ENCODE results near the gene FOCAD.

Gene FOCAD

DNA sequence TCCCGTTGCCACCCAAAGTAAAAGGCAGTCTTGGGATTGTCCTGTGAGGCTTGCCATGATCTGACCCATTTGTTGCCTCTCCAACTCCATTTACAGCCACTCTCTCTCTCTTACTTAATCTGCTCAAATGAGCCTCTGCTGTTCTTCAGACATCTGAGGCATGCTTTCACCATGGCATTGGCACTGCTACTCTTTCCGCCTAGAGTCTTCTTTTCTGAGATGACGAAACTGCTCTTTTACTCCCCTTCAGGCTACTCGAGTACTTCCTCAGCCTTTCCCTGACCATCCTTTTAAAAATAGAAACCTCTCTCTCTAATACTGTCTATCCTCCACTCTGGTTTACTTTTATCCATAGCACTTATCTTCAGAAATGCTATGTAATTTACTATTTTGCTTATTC lies 9.0 kb downstream of the FOCAD start:
- H3K4me3 Mint-ChIP-seq: no peak overlapping the region
- H3K27ac Mint-ChIP-seq: no peak overlapping the region
- intact Hi-C loops (cut with micrococcal nuclease): no loop called here
- peaks cover 13% of the 10 kb centered on the region for H3K4me1 Mint-ChIP-seq (ENCODE audit: low read depth)
- H3K27me3 Mint-ChIP-seq: no peaks in the 10 kb centered on the region
- H3K9me3 Mint-ChIP-seq: no peaks in the 10 kb centered on the region
- no peaks in the 10 kb centered on the region for H3K36me3 Mint-ChIP-seq (ENCODE audit: low read depth)

- H3K4me3 Mint-ChIP-seq: no peak overlapping the region
- intact Hi-C loops (cut with micrococcal nuclease): no loop called here
- H3K27me3 Mint-ChIP-seq: no peaks in the 10 kb centered on the region
- H3K4me1 Mint-ChIP-seq (ENCODE audit: low read depth): peaks cover 13% of the 10 kb centered on the region
- no peak overlapping the region for H3K27ac Mint-ChIP-seq
- no peaks in the 10 kb centered on the region for H3K36me3 Mint-ChIP-seq (ENCODE audit: low read depth)
- H3K9me3 Mint-ChIP-seq: no peaks in the 10 kb centered on the region
Measured at GRCh38 chr9:20694248-20694647, 10.2 kb downstream of the FOCAD start.

DNA sequence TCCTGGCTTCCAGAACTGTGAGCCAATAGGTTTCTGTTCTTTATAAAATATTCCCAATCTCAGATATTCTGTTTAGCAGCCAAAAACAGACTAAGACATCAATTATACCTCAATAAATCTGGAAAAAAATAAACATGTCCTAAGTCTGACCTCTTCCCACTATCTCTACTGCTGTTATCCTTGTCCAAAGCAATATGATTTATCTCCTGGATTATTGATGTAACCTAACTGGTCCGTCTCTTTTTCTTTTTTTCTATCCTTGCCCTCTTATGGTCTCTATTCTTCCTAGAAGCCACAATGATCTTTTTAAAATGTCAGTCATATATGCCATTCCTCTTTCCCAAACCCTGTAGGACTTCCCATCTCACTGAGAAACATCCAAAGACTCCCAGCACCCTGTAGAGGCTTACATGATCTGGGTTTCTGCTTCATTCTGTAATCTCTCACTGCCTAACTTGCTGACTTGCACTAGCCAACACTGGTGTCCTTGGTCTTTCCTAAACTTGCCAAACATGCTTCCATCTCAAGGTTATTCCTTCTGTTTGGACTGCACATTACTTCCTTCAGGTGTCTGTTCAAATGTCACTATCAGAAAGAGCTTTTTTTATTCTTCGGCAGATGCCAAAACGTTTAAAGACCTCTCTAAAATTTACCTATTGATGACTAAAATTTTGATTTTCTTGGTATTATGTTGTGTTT lies 13.1 kb downstream of the FOCAD start:
- H3K27me3 Mint-ChIP-seq: no peaks in the 10 kb centered on the region
- H3K4me3 Mint-ChIP-seq: no peak overlapping the region
- peaks cover 13% of the 10 kb centered on the region for H3K4me1 Mint-ChIP-seq (ENCODE audit: low read depth)
- intact Hi-C loops (cut with micrococcal nuclease): no loop called here
- H3K27ac Mint-ChIP-seq: no peak overlapping the region
- H3K9me3 Mint-ChIP-seq: no peaks in the 10 kb centered on the region
- H3K36me3 Mint-ChIP-seq (ENCODE audit: low read depth): no peaks in the 10 kb centered on the region

DNA sequence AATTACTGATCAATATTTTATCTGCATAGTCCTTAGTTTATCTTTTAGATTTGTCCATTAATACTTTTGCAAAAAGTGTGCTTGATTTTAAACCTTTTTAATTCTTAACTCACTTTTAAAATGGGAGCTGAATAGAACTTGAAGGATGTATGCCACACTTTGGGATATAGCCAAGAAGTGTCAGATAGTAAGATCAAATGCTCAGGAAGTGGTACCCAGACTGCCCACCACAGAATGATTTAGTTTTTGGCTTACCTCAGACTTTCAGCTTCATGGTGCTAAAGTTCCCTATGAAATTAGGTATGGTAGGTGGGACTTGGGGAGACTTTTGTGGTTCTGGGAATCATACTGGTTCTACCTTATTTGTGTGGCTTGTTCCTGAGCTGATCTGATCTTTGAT lies 14.7 kb downstream of the FOCAD start:
- Mint-ChIP-seq H3K4me1 (ENCODE audit: low read depth) (peaks cover 5% of the 10 kb centered on the region), H3K9me3 (no peaks in the 10 kb centered on the region), H3K27me3 (no peaks in the 10 kb centered on the region), H3K27ac (no peak overlapping the region), H3K36me3 (ENCODE audit: low read depth) (no peaks in the 10 kb centered on the region), H3K4me3 (no peak overlapping the region)
- intact Hi-C loops (cut with micrococcal nuclease): no loop called here

- no peak overlapping the region for H3K27ac Mint-ChIP-seq
- H3K4me1 Mint-ChIP-seq (ENCODE audit: low read depth): peaks cover 5% of the 10 kb centered on the region
- H3K36me3 Mint-ChIP-seq (ENCODE audit: low read depth): no peaks in the 10 kb centered on the region
- intact Hi-C loops (cut with micrococcal nuclease): no loop called here
- H3K4me3 Mint-ChIP-seq: no peak overlapping the region
- no peaks in the 10 kb centered on the region for H3K27me3 Mint-ChIP-seq
- no peaks in the 10 kb centered on the region for H3K9me3 Mint-ChIP-seq
Measured at GRCh38 chr9:20701060-20701459, 17.0 kb downstream of the FOCAD start.

- no peak overlapping the region for H3K27ac Mint-ChIP-seq
- intact Hi-C loops (cut with micrococcal nuclease): no loop called here
- no peak overlapping the region for H3K4me3 Mint-ChIP-seq
- H3K4me1 Mint-ChIP-seq (ENCODE audit: low read depth): peaks cover 5% of the 10 kb centered on the region
- no peaks in the 10 kb centered on the region for H3K36me3 Mint-ChIP-seq (ENCODE audit: low read depth)
- no peaks in the 10 kb centered on the region for H3K9me3 Mint-ChIP-seq
- no peaks in the 10 kb centered on the region for H3K27me3 Mint-ChIP-seq
Measured at GRCh38 chr9:20702570-20702969, 18.5 kb downstream of the FOCAD start.

- no peaks in the 10 kb centered on the region for H3K27me3 Mint-ChIP-seq
- H3K36me3 Mint-ChIP-seq (ENCODE audit: low read depth): no peaks in the 10 kb centered on the region
- no peaks in the 10 kb centered on the region for H3K9me3 Mint-ChIP-seq
- intact Hi-C loops (cut with micrococcal nuclease): no loop called here
- no peak overlapping the region for H3K4me3 Mint-ChIP-seq
- no peak overlapping the region for H3K27ac Mint-ChIP-seq
- peaks cover 5% of the 10 kb centered on the region for H3K4me1 Mint-ChIP-seq (ENCODE audit: low read depth)
Measured at GRCh38 chr9:20703146-20703545, 19.1 kb downstream of the FOCAD start.

DNA sequence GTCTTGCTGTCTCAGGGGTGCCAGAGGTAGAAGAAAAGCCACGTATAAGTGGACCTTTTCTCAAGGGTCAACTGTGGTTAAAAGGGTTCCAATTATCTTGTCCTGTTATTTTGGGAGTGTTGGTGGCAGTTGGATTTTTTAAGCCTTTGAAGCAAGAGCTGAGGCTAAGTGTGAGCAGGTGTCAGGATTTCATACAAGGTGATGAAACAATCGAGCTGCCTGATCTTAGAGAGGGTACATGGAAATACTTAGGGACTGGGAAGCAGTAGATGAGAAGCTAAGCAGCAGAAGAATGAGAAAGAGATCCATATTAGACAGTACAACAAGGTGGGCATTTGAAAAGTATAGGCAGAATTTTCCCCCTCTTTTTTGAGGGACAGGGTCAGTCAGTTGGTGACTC lies 23.6 kb downstream of the FOCAD start:
- Mint-ChIP-seq H3K4me3 (no peak overlapping the region), H3K36me3 (ENCODE audit: low read depth) (no peaks in the 10 kb centered on the region), H3K27ac (no peak overlapping the region), H3K4me1 (ENCODE audit: low read depth) (peaks cover 17% of the 10 kb centered on the region), H3K9me3 (no peaks in the 10 kb centered on the region), H3K27me3 (no peaks in the 10 kb centered on the region)
- intact Hi-C loops (cut with micrococcal nuclease): no loop called here

- H3K4me1 Mint-ChIP-seq (ENCODE audit: low read depth): peaks cover 22% of the 10 kb centered on the region
- no peak overlapping the region for H3K27ac Mint-ChIP-seq
Measured at GRCh38 chr9:20713172-20713571, 29.1 kb downstream of the FOCAD start.

GRCh38 chr9:20714442-20715415 lies 30.7 kb downstream of the FOCAD start:
- H3K27me3 Mint-ChIP-seq: no peaks in the 10 kb centered on the region
- H3K4me1 Mint-ChIP-seq (ENCODE audit: low read depth): peaks cover 27% of the 10 kb centered on the region

More at GRCh38 chr9:20713172-20713571, 29.1 kb downstream of the FOCAD start:
- H3K4me3 Mint-ChIP-seq: no peak overlapping the region
- no peaks in the 10 kb centered on the region for H3K27me3 Mint-ChIP-seq
- intact Hi-C loops (cut with micrococcal nuclease): no loop called here
- H3K9me3 Mint-ChIP-seq: no peaks in the 10 kb centered on the region
- peaks cover under 1% of the 10 kb centered on the region for H3K36me3 Mint-ChIP-seq (ENCODE audit: low read depth)

DNA sequence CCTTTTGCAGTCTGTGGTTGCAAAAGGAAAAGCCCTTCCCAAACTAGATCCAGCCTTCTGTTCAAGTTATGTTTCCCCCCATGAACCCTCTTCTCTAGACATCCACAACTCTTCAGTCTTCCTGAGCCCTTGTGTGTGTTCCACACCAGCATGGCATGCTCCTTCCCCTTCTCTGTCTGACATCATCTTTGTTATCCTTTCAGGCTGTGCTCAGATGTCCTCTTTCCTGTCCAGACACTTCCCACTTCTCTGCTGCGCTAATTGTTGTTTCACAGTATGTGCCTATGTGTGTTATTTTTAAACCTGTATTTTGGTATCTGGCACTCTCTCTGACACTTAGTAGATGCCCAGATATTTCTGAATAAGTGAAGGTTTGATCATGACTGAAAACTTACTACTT lies 38.2 kb downstream of the FOCAD start:
- Mint-ChIP-seq H3K27ac (no peak overlapping the region), H3K27me3 (no peaks in the 10 kb centered on the region), H3K4me3 (no peak overlapping the region), H3K9me3 (peaks cover 9% of the 10 kb centered on the region), H3K36me3 (ENCODE audit: low read depth) (peaks cover 49% of the 10 kb centered on the region), H3K4me1 (ENCODE audit: low read depth) (peaks cover 19% of the 10 kb centered on the region)
- intact Hi-C loops (cut with micrococcal nuclease): no loop called here

More at GRCh38 chr9:20714442-20715415, 30.7 kb downstream of the FOCAD start:
- Mint-ChIP-seq H3K36me3 (ENCODE audit: low read depth) (peaks cover 7% of the 10 kb centered on the region), H3K4me3 (no peak overlapping the region), H3K9me3 (no peaks in the 10 kb centered on the region), H3K27ac (no peak overlapping the region)
- intact Hi-C loops (cut with micrococcal nuclease): no loop called here

DNA sequence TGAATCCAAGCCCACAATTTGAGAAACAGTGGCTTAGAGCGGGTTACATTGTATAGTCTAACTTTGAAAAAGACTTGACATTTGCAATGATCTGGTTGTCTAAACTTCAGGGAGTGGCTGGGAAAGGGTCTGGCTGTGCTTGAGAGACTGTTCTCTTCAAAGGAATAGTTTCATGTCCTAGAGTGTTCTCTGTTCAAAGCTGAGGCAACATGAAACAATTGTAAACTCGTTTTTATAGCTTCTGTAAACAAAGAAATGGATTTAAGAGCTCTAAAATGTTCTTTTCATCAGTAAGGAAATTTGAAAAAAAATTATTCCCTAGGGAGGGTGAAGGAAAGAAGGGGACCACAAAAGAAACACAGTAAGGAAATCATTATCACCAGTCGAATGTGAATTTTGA lies 41.6 kb downstream of the FOCAD start:
- Mint-ChIP-seq H3K36me3 (ENCODE audit: low read depth) (peaks cover 43% of the 10 kb centered on the region), H3K4me3 (no peak overlapping the region)

DNA sequence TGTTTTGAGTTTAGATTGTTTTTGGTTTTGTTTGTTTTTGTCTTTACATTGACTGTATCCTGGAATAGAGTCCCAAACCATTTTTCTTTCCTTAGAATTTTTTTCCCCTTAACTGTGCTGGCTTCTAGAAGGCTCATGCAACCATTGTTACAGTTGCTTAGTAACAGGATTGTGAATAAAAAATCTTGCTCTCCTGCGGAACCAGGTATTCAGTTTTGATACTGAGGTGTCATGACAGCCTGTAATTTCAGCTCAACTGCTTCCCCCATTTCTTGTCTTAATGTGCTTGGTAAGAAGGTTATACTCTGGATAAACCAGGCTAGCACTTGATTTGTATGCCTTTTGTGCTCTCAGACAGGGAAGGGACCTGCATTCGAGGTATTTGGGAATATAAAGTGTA lies 42.1 kb downstream of the FOCAD start:
- H3K27me3 Mint-ChIP-seq: no peaks in the 10 kb centered on the region
- peaks cover 9% of the 10 kb centered on the region for H3K9me3 Mint-ChIP-seq
- H3K4me3 Mint-ChIP-seq: no peak overlapping the region
- H3K36me3 Mint-ChIP-seq (ENCODE audit: low read depth): peaks cover 38% of the 10 kb centered on the region
- intact Hi-C loops (cut with micrococcal nuclease): no loop called here
- H3K27ac Mint-ChIP-seq: no peak overlapping the region
- peaks cover 14% of the 10 kb centered on the region for H3K4me1 Mint-ChIP-seq (ENCODE audit: low read depth)

More for the DNA sequence above, 41.6 kb downstream of the FOCAD start:
- Mint-ChIP-seq H3K4me1 (ENCODE audit: low read depth) (peaks cover 14% of the 10 kb centered on the region), H3K27ac (no peak overlapping the region), H3K27me3 (no peaks in the 10 kb centered on the region), H3K9me3 (peaks cover 9% of the 10 kb centered on the region)
- intact Hi-C loops (cut with micrococcal nuclease): no loop called here

DNA sequence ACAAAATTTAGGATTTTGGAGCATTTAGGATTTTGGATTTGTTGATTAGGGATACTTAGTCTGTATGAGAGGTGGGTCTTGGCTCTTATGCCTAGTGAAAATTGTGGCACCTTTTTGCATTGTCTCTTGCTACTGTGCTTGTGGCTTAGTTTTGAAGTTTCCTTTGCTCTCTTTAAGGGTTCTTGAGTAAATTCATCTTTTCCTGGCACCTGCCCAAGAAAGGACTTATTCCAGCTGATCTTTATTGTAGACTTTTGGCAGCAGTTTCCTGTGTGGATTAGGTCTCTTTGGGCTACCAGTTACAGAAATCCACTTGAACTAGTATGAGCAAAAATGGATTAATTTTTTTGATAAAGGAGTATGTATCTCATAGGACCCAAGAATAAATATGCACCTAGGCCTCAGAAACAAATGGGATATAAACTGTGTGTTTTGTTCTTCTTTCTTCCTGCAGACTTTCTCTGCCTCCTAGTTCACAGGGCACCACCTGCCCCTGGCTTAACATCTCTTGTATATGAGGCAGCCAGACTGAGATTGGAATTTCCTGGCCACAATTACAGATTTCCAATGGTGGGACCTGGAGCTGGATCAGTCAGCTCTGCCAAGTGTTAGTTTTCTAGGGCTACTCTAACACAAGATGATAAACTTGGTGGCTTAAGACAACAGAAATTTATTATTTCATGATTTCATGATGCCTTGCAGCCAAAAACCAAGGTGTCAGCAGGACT lies 44.6 kb downstream of the FOCAD start:
- no peak overlapping the region for H3K4me3 Mint-ChIP-seq
- peaks cover 19% of the 10 kb centered on the region for H3K36me3 Mint-ChIP-seq (ENCODE audit: low read depth)
- H3K9me3 Mint-ChIP-seq: no peaks in the 10 kb centered on the region
- no peak overlapping the region for H3K27ac Mint-ChIP-seq
- intact Hi-C loops (cut with micrococcal nuclease): no loop called here
- H3K4me1 Mint-ChIP-seq (ENCODE audit: low read depth): peaks cover 5% of the 10 kb centered on the region
- H3K27me3 Mint-ChIP-seq: no peaks in the 10 kb centered on the region
